ENCODE measurements around the gene ARHGAP11A. TPM values are rescaled to one million over a fixed set of nuclear protein-coding genes. Genes with fewer than 3 reads are reported as not detected.

ARHGAP11A gene
- total RNA-seq, 2 donors from 2014 or later: 0.33 to 1.6 TPM

DNA sequence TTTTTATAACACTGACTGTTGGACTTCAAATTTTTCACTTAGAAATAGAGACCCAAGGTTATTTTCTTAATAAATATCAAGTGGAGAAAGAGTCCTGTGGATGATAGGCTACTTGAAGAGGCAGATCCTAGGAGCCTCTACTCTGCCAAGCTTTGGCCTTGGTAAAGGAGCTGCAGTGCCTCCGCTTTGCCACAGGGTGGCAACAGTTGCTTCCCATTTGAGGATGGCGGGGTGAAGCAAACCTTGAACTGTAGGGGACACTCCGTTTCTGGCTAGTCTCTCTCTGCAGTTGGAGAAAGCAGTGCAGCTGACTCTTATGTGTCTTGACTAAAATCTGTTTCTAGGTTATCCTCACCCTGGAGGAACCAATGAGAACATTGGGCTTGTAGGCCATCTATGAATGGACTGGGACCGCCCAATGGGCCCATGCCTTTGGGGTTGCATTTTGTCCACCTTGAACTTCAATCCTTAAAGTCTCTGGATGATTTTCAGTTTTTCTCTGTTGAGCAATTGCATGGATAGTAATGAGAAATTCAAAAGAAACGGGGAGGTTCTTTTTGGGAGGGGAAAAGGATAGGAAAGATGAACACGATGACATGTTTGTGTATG, 36.0 kb downstream of the ARHGAP11A start:
- DNase-seq (peak; percentile 44 to 64 (median 59)), ATAC-seq (peak; percentile 54)
- intact Hi-C loops (cut with DNase I): no loop called here
- Histone ChIP-seq H3K4me1 (peaks cover 83% of the 10 kb centered on the region), H3K27me3 (no peaks in the 10 kb centered on the region), H3K4me3 (no peak overlapping the region), H3K9me3 (no peaks in the 10 kb centered on the region), H3K36me3 (replicated peaks in 1 of 2; ENCODE audit: insufficient read depth in 1 of 2, low read depth in 2 of 2) (no peaks in the 10 kb centered on the region), H3K27ac (peak overlapping the region in 3 of 4 donors; percentile 70 to 83 (median 79))
- TF ChIP-seq, protein P1, sequence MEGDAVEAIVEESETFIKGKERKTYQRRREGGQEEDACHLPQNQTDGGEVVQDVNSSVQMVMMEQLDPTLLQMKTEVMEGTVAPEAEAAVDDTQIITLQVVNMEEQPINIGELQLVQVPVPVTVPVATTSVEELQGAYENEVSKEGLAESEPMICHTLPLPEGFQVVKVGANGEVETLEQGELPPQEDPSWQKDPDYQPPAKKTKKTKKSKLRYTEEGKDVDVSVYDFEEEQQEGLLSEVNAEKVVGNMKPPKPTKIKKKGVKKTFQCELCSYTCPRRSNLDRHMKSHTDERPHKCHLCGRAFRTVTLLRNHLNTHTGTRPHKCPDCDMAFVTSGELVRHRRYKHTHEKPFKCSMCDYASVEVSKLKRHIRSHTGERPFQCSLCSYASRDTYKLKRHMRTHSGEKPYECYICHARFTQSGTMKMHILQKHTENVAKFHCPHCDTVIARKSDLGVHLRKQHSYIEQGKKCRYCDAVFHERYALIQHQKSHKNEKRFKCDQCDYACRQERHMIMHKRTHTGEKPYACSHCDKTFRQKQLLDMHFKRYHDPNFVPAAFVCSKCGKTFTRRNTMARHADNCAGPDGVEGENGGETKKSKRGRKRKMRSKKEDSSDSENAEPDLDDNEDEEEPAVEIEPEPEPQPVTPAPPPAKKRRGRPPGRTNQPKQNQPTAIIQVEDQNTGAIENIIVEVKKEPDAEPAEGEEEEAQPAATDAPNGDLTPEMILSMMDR (IDR thresholded peaks at IDR 0.05): peak; percentile 17 to 71 (median 65)
- TF ChIP-seq POLR2A (IDR thresholded peaks at IDR 0.05): no peak
- WGBS, 2 donors: 47 to 55% methylated on average over 6 of the region's 6 CpGs

DNA sequence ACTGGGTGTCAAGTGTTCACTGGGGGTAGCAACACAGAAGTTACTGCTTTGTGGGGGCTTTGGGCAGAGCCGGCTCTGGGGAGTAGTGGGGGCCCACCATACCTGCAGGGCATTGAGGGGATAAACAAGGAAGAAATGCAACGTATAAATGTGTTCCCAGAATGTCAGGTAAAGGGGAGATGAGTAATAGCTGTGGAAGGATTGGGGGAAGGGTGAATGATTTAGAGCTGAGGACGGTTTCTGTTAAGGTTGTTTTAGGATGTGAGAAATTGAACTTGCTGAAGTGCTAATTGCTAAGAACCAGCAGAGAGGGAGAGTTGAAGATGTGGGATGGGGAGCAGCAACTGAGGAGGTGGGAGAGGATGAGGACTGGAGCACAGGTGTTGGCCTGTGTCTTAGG, 36.9 kb downstream of the ARHGAP11A start:
- 70% methylated on average over 3 of the region's 3 CpGs for WGBS, 2 donors
- Histone ChIP-seq H3K4me3 (no peak overlapping the region), H3K27me3 (no peaks in the 10 kb centered on the region), H3K36me3 (replicated peaks in 1 of 2; ENCODE audit: insufficient read depth in 1 of 2, low read depth in 2 of 2) (no peaks in the 10 kb centered on the region), H3K4me1 (peaks cover 83% of the 10 kb centered on the region), H3K27ac (peak overlapping the region in 3 of 4 donors; percentile 70 to 83 (median 79)), H3K9me3 (no peaks in the 10 kb centered on the region)
- DNase-seq (no peak), ATAC-seq (no peak)
- TF ChIP-seq, protein P1 (IDR thresholded peaks at IDR 0.05): no peak
- TF ChIP-seq POLR2A (IDR thresholded peaks at IDR 0.05): no peak
- intact Hi-C loops (cut with DNase I): no loop called here

DNA sequence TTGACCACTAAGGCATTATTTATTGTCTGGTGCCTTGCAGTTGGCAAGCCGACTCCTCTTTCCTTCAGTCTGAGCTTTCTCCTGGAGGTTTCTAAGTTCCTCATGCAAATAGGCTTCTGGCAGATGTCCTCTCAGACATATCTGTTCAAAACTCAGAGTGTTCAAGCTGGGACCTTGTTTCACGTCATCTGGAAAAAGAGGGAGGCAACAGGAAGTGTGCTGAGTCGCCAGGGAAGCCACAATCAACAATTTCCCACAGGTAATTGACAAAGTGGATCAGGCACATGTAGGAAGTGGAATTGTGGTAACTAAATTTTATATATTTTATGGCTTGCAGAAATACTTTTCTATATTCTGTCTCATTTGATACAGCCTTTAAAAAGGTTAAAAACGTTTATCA, 40.8 kb downstream of the ARHGAP11A start:
- peaks cover 82% of the 10 kb centered on the region for H3K4me1 ChIP-seq
- no peak for TF ChIP-seq POLR2A (IDR thresholded peaks at IDR 0.05)
- TF ChIP-seq, protein P1 (IDR thresholded peaks at IDR 0.05): no peak
- no peak for ATAC-seq
- peak in 1 of 4 donors; percentile 41 for DNase-seq
- peak overlapping the region in 3 of 4 donors; percentile 59 to 86 (median 69) for H3K27ac ChIP-seq
- no peaks in the 10 kb centered on the region for H3K27me3 ChIP-seq
- 39% methylated on average over 4 of the region's 4 CpGs for WGBS, 2 donors
- H3K4me3 ChIP-seq: no peak overlapping the region
- intact Hi-C loops (cut with DNase I): no loop called here
- H3K9me3 ChIP-seq: no peaks in the 10 kb centered on the region
- H3K36me3 ChIP-seq (replicated peaks in 1 of 2; ENCODE audit: insufficient read depth in 1 of 2, low read depth in 2 of 2): no peaks in the 10 kb centered on the region

DNA sequence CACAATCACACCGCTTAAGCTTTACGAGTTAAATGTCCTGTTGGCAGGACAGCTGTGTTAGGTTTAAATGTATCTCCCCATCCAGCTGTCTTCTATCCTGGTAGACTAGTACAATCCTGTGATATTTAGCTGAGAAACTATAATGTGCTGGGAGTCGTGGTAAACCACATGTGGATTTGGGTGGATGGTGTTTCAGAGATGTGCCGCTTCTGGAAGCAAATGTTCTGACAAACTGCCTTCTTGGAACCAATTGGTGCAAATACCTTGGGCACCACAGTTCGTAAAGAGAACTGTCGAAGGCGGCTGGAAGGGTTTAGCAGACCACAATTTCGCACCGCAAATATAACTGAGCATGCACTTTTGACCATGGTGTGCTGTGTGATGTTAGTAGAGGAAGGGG, 41.2 kb downstream of the ARHGAP11A start:
- Histone ChIP-seq H3K4me3 (no peak overlapping the region), H3K4me1 (peaks cover 81% of the 10 kb centered on the region), H3K27ac (peak overlapping the region; percentile 49 to 86 (median 64)), H3K27me3 (no peaks in the 10 kb centered on the region), H3K9me3 (no peaks in the 10 kb centered on the region), H3K36me3 (replicated peaks in 1 of 2; ENCODE audit: insufficient read depth in 1 of 2, low read depth in 2 of 2) (no peaks in the 10 kb centered on the region)
- no peak for ATAC-seq
- intact Hi-C loops (cut with DNase I): no loop called here
- TF ChIP-seq, protein P1 (IDR thresholded peaks at IDR 0.05): no peak
- TF ChIP-seq POLR2A (IDR thresholded peaks at IDR 0.05): no peak
- WGBS, 2 donors: 88 to 90% methylated on average over 9 of the region's 9 CpGs
- no peak for DNase-seq

Data from body of pancreas (tissue), 4 donors.